HG03025 (cell line): ENCODE results near the gene UIMC1.

Experiments
- ATAC-seq: cut with Tn5 transposase; IDR thresholded peaks from one replicate; pipeline ENCODE4 v1.9.1; 2021; ENCODE audit warnings: mild to moderate bottlenecking, moderate library complexity; ENCODE audit not compliant: unreplicated experiment, low FRiP score

The UIMC1 gene

DNA sequence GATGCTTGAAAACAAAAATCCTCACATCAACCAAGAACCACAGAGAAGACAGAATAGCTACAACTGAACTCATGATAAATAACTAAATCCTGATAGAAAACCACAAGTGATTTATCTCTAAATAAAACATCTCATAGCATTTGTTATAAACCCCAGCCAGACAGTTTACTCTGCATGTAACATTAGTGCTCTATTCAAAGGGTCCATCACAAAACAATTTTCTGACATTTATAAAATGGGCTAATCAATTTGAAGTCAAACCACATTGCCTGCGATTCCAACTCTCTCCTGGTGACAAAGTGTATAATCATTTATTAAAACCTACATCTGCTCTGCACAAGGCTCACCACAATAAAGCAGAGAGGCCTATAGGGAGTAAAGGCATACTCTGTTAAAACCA, 49.8 kb downstream of the UIMC1 start:
- no peak for ATAC-seq

DNA sequence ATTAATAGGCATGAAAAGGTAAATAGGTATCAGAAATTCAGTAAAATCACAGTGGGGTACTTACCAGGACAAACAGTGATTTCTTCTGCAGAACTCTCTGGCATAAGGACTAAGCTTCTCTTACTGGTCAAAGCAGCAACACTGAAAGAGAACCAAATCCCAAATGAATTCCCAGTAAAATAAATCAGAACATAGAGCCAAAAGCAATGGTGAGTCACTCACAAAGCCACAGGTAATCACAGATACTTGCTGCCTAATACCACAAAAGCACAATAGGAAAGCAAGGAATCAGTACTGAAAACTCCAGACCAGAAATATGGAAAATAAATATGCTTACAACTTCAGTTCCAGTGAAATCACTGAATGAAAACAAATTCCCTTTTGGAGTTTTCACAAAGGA, 50.7 kb downstream of the UIMC1 start:
- no peak for ATAC-seq

DNA sequence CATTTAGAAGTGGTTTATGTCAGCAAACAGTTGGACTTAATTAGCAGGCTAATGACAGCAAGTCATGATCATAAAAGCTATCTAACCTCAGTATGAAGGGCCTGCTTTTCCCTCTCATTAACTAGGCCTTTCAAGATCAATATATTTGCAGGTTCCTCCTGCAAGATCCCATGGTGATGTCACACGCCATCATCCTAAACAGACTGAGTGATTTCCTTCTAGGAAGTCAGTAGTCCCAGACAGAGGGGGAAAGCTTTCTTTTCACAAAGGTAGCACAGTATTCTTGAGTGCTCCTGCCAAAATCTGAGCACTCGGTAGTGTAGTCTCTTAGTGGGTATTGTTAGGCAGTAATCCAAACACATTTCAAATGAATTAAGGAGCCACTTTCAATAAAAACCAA, 52.5 kb downstream of the UIMC1 start:
- no peak for ATAC-seq

DNA sequence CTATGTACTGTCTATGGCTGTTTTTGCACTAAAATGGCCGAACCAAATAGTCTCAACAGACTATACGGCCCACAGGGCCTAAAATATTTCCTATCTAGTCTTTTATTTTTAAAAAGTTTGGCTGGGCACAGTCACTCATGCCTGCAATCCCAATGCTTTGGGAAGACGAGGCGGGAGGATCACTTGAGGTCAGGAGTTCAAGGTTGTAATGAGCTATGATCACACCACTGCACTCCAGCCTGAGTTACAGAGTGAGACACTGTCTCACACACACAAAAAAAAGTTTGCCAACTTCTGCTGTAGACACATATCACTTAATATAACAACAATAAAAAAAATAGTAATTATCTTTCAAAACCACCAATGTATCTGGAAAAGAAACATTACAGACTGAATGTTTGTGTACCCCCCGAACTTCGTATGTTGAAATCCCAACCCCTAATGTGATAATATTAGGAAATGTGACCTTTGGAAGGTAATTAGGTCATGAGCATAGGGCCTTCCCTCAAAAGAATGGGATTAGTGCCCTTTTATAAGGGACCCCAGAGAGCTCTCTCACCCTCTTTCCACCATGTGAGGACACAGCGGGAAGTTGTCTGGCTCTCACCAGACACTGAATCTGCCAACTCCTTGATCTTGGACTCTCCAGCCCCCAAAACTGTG, 53.9 kb downstream of the UIMC1 start:
- ATAC-seq = no peak

DNA sequence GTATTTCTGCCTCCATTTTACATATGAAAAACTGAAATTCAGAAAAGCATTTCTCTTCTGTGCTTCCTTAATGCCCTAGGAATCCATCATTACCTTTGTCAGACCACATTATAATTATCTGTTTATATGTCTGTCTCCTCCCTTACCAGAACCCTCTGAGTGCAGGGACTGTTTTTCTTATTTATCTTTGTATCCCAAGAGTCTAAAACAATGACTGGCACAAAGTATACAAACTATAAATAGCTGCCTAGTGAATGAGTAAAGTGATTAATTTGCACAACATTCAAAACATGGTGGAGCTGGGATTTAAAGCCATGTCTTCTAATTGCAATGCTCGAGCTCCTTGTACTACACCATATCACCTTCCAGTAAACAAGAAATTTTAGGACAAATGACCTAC, 58.1 kb downstream of the UIMC1 start:
- no peak for ATAC-seq

DNA sequence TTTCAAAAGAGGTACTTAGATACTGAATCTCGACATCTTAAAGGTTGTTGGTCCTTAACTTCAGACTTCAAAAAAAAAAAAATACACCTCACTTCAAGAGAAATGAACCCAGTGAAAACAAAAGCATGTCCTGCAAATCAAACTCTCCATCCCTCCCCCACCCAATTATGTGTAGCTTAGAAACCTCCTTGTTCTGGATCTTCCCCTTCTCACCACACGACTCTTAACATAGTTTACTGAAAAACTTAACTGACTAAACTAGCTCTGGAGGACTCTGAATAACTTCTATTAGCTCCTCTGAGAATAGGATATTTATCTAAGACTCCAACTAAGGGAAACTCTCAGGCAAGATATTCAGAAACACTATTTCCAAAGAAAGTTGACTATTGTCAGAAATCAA, 58.7 kb downstream of the UIMC1 start:
- no peak for ATAC-seq

DNA sequence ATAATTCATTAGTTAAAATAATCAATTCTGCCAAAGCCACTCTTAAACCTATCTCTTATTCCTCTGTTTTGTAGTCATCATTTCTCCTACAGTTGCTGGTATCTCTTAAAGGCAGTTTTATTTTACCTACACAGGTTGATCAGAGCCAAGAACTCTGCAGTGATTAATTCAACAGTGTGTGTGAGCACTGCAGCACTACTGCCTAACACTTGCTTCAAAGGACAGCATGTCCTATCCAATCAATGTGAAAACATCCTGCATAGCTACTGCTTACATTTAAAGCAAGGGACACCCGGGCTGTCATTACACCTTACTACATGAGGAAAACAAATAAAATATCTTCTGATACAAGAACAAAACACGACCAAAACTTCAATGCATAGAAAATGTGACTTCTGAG, 62.3 kb downstream of the UIMC1 start:
- no peak for ATAC-seq

DNA sequence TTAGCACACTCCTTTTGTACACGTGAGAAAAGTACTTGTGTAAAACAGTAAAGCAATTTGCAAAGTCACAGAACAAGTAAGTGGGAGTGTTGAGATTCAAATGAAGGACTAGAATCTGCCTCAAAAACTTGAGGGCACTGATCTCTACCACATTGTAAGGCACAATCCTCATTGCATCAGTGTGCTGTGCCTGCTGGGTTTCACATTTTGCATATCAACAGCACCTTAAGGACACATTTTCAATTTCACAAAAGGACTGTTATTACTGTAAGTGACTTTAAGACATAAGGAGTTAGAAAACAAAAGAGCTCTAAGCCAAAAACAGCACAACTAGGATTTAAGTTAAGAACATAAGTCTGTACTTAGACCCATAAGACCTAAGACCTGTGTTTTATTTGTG, 62.8 kb downstream of the UIMC1 start:
- no peak for ATAC-seq

DNA sequence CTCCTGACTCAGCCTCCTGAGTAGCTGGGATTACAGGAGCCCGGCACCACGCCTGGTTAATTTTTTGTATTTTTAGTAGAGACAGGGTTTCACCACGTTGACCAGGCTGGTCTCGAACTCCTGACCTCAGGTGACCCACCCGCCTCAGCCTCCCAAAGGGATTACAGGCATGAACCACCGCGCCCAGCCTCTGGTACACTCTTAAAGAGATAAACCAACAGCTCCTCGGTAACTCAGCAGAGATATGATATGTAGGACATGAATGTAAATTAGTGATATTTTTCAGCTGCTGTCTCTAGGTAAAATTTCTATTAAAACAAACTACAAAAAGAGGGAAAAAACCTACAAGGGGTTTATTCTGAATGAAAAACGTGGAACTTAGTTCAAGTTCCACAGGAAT, 64.6 kb downstream of the UIMC1 start:
- ATAC-seq = no peak

DNA sequence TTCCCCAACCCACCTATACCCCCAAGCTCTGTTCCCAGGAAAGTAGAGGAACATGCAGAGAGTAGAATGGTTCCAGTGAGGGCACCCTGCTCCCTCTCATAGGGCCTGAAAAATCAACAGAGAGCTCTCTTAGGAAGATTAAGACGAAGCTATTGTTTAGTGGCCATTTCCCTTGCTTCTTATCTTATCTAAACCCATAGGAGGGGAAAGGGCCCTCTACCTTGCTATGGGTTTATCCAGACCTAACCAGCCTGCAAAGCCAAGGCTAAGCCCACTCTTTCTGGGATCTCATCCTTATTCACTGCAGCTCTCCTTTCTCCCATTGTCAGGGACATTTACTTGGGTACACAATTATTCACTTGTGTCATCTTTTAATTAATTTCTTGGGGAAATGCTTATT, 68.1 kb downstream of the UIMC1 start:
- ATAC-seq = no peak

DNA sequence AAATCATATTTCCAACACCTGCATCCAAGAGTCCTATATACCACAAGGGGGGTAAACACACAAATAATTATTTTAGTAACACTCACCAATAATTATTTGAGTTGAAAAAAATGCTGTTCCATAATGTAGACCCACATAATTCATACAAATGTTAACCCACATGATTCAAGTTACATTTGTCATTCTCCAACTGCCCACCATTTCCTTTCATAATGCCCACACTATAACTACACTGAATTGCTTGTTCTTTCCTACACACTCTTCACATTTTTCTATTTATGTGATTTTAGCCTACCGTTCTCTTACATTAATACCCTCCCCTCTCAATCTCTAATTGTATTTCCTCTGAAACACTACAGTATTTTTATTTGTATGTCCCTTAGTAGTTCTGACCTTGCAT, 71.6 kb downstream of the UIMC1 start:
- no peak for ATAC-seq

DNA sequence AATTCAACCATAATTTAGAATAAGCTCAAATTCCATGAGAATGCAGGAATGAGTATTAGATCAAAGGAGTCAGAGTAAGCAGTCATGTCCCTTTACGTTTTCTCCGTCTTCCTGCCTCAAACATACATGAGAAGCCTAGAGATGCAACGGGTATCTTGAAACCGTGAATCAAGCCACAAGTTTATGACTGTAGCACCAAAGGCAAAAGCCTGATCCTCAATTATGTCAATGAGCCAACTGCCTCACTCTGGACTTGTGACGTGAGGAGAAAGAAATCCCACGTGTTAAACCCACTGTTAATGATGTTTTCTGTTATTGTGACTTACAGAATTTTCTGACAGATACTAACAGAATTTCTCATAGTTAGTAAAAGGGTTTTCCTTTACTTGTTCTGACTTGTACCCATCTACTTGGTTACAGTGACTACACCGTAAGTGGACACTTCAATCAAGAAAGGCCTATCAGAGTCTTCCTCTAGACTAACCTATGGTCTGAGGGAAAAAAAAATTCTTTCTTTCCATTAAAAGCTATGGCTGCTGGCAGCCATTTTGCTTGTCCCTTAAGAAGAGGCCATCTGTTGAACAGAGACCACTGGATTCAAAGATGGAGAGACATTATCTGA, 72.2 kb downstream of the UIMC1 start:
- no peak for ATAC-seq

DNA sequence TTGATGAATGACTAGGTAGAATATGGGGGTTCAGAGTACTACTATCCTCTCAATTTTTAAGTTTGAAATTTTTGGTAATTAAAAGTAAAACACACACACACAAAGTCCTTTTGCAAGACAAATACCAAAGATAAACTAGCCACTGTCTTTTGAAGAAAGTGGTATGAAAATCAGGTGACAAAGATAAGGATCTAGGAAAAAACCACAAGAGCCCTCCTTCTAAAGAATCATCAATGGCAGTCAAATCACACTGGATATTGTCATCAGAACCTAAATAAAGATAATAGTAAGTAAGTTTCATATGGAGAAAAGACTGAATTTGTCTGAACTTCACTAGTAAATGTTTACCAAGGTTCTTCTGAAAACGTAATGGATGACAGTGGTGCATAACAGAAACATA, 76.9 kb downstream of the UIMC1 start:
- ATAC-seq = no peak

DNA sequence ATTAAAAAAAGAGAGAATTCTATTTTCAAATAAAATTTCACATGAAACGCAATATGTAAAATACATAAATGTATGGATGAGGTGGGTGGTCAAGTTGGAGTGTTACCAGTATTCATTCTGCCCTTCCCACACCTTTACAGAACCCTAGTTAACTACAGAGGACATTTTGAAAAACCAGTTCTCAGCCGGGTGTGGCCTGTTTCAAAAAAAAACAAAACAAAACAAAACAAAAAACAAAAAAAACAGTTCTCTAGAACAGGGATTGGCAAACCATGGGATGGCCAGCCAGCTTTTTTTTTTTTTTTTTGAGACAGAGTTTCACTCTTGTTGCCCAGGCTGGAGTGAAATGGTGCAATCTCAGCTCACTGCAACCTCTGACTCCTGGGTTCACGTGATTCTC, 79.0 kb downstream of the UIMC1 start:
- no peak for ATAC-seq

DNA sequence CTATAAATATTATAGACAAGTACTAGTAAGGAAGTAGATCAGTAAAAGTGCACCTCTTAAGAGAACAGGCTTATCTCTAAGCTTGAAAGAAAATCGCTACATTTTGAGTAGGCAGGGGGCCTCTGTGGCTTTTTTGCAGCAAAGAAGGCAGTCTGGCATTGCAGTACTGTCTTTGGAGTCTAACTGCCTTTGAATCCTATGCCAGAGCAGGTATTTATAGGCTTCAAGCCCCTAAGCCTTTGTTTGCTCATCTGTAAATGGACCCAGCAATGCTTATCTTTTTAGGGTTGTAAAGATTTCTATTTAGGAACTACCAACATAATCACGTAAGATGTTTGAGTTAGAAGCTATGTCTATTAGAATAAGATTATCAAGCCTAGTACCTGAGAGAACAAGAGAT, 83.8 kb downstream of the UIMC1 start:
- no peak for ATAC-seq

DNA sequence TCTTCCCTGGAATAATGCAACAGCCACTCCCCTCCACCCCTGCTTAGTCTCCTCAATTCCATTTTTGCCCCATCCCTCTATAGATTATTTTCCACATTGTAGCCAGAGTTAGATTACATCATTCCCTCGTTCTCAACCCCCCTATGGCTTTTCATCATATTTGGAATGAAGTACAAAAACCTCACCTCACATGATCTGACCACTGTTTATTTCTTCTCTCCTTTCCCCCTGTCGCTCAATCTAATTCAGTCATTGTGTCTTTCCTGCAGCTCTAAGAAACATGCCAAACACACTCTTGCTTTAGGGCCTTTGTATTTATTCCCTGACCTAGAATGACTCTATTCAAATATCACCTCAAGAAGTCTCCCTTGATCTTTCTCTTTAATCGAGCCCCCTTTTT, 84.9 kb downstream of the UIMC1 start:
- ATAC-seq = no peak

DNA sequence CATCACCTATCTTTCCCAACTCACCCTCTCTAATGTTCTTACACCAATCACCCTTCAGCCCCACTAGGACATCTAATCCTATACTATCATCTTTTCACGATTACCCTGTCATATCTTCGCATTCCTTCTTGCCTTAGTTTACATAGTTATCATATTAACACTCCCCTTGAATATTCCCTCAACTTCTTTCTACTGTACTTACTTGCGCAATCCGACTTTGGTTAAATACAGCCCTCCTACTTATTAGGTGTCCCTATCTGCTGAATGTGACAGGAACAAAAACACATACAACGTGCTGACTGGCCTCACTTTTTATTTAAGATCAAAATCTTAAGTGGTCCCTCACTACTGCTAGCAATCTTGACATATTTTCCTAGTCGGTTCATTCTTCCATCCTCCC, 88.0 kb downstream of the UIMC1 start:
- ATAC-seq = no peak

DNA sequence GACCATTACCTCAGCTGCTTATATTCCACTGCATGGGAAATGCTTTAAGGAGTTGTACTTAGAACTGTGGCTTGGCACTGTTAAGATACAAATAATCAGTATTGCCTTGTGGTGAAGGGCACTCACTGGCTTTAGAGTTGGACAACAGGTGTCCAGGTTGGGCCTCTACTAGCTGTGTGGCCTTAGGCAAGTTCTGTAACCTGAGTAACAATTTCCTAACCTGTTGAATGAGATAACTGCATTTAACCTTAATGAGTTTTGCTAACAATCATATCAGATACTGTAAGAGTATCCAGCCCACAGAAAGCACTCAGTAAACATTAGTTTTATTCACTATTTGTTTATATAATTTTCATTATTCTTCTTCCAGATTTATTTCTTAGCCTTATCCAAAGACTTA, 90.2 kb downstream of the UIMC1 start:
- no peak for ATAC-seq

DNA sequence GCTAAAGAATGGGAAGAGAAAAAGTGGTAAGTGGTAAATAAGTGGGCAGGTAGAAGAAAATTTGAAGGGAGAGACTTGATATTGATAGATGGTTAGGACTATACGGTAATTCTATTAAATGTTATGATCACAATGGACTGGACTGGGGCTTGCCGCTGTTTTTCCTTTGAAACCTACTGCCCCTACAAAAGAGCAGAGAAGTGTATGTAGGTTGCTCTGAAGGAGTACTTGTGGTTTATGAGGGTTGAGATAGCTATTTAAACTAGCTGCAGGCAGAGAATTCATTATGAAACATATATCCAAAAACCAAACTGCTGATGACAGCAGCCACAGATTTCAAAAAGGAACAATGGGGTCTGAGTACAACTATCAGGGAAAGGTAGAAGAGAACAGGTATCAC, 90.7 kb downstream of the UIMC1 start:
- ATAC-seq = no peak

DNA sequence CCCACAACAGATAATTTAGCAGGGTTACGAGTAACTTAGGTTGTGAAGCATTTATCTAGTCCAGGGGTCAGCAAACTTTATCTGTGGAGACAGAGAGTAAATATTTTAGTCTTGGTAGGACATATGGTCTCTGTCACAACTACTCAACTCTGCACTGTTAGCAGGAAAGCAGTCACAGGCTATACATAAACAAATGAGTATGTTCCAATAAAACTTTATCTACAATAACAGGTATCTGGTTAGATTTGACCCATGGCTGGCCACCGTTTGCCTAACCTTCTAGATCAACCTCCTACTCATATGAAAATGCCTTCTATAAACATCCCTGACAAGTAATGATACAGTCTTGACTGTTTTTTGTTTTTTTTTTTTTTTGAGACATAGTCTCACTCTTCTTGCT, 94.5 kb downstream of the UIMC1 start:
- ATAC-seq = no peak

DNA sequence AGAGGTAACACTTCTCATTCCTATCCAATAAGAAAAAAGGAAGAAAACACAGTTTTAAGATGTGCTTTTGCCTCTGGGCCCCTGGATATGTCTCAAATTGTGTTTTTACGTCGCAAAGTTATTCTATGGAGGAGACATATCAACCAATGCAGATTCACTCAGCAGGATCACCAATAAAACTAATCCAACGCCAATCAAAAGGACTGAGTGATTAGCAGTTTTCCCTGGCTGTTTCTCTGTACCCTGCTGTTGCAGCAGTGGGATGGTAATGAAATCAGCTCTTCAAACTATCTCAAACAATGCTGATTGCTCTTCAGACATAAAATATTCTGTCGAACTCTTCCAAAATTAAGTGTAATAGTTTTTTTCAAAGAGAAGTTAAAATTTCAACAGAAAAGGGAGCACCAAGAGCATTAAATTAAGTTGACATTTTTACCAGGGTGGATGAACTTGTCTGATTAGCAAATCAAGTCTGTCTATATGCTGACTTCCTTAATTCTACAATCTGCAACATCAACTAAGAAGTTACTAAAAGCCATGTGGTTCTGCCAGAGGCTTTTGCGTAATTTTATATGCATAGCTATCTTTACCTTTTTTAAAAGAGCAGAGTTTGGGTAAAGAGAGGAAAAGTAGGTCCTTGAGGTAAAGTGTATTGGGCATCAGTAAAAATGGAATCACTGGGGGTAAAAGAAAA, 97.8 kb downstream of the UIMC1 start:
- no peak for ATAC-seq

DNA sequence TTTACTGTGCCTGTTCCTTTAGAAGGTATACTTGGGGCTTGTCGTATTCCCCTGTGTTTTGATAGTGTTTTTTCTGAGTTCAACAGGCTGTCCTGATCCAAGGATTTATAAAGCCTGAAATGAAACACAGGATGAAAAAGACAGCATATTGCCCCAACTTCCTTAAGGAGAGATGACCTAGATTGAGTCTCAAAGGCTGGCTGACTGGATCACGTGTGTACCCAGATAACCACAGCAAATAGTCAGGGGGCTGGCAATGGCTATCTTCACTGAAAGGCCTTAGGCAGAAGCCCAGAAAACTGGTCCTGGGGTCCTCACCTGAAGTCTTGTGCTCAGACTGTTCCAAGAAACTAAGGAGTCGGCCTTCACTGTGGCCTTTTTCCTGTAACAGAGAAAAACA, 99.8 kb downstream of the UIMC1 start:
- ATAC-seq = no peak
